ENCODE results near the gene CD46.
A peak's percentile ranks its signal among the peaks of the same experiment; 100 is the strongest.
"Not testable (repeated sequence)": the region's sequence is repeated elsewhere in the genome, so short reads cannot be mapped to it uniquely, and the experiment has no call there.

Gene CD46

GRCh38 chr1:207747627-207748492 lies 4.0 kb upstream of the CD46 start:
- no peak overlapping the region for H3K27ac ChIP-seq
- no peak overlapping the region for H3K4me3 ChIP-seq
- no peak for DNase-seq (ENCODE audit: low spot score)
- no peak for TF ChIP-seq CTCF (IDR thresholded peaks at IDR 0.05)

GRCh38 chr1:207748737-207749528 lies 2.9 kb upstream of the CD46 start:
- no peak for DNase-seq (ENCODE audit: low spot score)
- no peak overlapping the region for H3K27ac ChIP-seq
- TF ChIP-seq CTCF (IDR thresholded peaks at IDR 0.05) = no peak
- H3K4me3 ChIP-seq = no peak overlapping the region

GRCh38 chr1:207750631-207751305 lies 1.1 kb upstream of the CD46 start:
- no peak for DNase-seq (ENCODE audit: low spot score)
- Histone ChIP-seq H3K4me3 (peak overlapping the region; percentile 91), H3K27ac (peak overlapping the region; percentile 80 to 87)
- TF ChIP-seq CTCF (IDR thresholded peaks at IDR 0.05) = no peak

DNA sequence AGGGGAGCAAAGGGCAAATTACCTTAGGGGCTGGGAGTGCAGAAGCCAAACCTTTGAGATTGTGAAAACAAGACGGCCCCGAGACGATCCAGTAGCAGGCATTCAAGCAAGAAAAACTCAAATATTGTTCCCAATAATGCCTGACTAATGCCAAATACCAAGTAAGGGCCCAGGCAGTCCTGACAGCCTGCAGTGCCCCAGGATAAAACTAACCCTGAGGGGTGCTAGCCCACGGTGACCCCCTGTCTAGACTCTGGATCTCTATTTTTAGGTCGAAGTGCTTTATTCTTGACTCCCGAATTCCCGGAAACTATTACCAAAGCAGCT lies 428 bp upstream of the CD46 start:
- peak overlapping the region; percentile 80 to 87 for H3K27ac ChIP-seq
- peak overlapping the region; percentile 91 for H3K4me3 ChIP-seq
- DNase-seq (ENCODE audit: low spot score) = not testable (repeated sequence)

DNA sequence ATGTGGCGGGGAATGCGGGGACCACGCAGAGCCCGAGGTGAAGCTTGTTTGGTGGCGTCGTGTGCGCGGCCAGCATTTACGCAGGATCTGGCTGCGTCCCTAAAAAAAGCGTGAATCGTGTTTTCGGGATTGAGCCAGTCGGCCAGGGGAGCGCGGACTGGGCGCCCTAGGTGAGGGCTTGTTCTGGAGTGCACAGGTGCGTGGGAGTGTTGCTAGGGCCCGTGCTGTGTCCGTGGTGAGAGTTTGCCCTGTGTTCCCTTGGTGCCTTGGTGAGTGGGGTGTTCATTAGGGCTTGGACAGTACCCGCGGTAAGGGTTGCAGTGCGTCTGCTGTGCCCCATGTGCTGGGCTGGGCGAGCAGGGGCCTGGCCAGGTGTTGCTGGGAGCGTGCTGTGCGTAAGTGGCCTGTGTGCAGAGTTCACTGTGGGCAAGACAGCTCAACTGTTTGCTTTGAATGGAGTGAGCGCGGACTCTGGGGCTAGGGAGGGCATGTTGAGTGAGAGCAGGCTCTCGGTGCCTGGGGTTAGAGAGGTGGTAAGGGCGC lies 673 bp downstream of the CD46 start:
- Histone ChIP-seq H3K27ac (peak overlapping the region; percentile 80 to 87), H3K4me3 (peak overlapping the region; percentile 91)
- no peak for DNase-seq (ENCODE audit: low spot score)
- TF ChIP-seq CTCF (IDR thresholded peaks at IDR 0.05) = no peak

GRCh38 chr1:207753611-207754010 lies 1.8 kb downstream of the CD46 start:
- no peak for TF ChIP-seq CTCF (IDR thresholded peaks at IDR 0.05)
- no peak for DNase-seq (ENCODE audit: low spot score)
- Histone ChIP-seq H3K4me3 (peak overlapping the region; percentile 91), H3K27ac (no peak overlapping the region)

DNA sequence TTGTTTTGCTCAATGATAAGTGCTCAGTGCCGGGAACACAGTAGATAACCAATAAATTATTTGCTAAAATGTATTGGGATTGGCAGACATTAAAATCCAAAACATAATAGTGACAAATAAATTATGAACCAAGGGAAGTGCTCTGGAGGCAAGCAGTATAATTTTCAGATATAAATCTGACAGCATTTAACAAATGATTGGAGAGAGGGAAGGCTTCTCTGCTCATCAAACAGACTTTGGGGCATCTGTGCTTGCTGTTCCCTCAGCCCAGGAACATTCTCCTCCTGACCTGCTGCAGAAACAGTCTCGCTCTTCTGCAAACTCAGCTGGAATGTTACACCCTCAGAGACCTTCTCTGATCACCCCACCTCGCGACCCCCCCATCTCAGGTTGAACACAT lies 2.2 kb downstream of the CD46 start:
- TF ChIP-seq CTCF (IDR thresholded peaks at IDR 0.05) = no peak
- no peak overlapping the region for H3K4me3 ChIP-seq
- no peak overlapping the region for H3K27ac ChIP-seq
- DNase-seq (ENCODE audit: low spot score) = no peak

Data from coronary artery (tissue), 2 donors.